Measurements from ENCODE around the gene IGSF9. TPM values are rescaled to one million over a fixed set of nuclear protein-coding genes. Genes with fewer than 3 reads are reported as not detected.

The IGSF9 gene
- total and polyA plus RNA-seq, 2 of the 4 experiments (the other 2 are of a cell fraction), result 0.05 TPM; not detected in 1

DNA sequence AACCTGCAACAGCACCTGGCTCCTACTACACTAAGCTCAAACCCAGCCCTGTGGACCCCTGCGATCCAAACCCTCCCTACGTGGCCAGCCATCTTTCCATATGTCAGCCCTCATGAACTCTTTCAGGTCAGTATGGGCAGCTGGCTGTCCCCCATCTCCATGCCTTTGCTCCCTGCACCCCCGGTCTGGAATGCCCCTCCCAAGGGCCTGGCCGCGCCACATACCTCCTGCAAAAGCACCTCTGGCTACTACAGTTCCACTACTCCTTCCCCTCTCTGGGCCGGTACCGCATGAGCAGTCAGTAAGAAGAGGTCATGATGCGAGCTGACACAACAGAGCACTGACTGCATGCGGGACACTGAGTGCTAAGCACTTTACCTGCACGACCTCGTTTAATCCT, 10.1 kb downstream of the IGSF9 start:
- CTCF ChIA-PET, result interaction anchor here (0.6 to 6.4 kb wide), 3 partner anchors 71 to 119 kb away, joined by 4 to 48 read pairs (median 15); no protein-coding TSS in a partner anchor
- no TSS peak for BruUV-seq (replicated peaks)
- in situ Hi-C loops (cut with MboI; ENCODE audit: low sequenced_read_pairs), result loop anchor here (5.0 to 10.0 kb wide), 2 partner anchors 72 to 439 kb away; no protein-coding TSS in a partner anchor

More for the DNA sequence above, 10.1 kb downstream of the IGSF9 start:
- no peak overlapping the region for H2BK20ac ChIP-seq (ENCODE audit: low read depth, low read length)
- no peak overlapping the region for H2BK120ac ChIP-seq (ENCODE audit: low read depth, low read length)
- no peak overlapping the region for H3K4me2 ChIP-seq (ENCODE audit: low read depth, low read length)
- WGBS, 2 experiments (ENCODE audit: extremely low coverage in 2 of 2, insufficient read length in 1 of 2), result 100% methylated on average over 1 of the region's 11 CpGs; no CpG with 5 or more reads in 1 of the 2 experiments
- no peaks in the 10 kb centered on the region for H3K9me3 ChIP-seq (ENCODE audit: control insufficient read depth, insufficient read depth, low read length)
- no peaks in the 10 kb centered on the region for H3K4me1 ChIP-seq (ENCODE audit: control insufficient read depth, insufficient read depth, low read length)
- POLR2A ChIA-PET (ENCODE audit: unreplicated experiment), result no interaction called here
- H3K18ac ChIP-seq (ENCODE audit: low read depth, low read length), result no peak overlapping the region
- dilution Hi-C loops (cut with HindIII; ENCODE audit: low sequenced_read_pairs, unreplicated experiment) (no loop called here), intact Hi-C loops (cut with micrococcal nuclease) (no loop called here)
- H3K27me3 ChIP-seq (ENCODE audit: control insufficient read depth, insufficient read depth, low read length), result peaks cover 27% of the 10 kb centered on the region
- H3K27ac ChIP-seq (ENCODE audit: insufficient read depth, low read length), result no peak overlapping the region
- H2AFZ ChIP-seq (replicated peaks; ENCODE audit: low read length, poor library complexity), result no peak overlapping the region
- H2AK9ac ChIP-seq (replicated peaks; ENCODE audit: low read depth, low read length, poor library complexity), result no peak overlapping the region
- H4K8ac ChIP-seq (ENCODE audit: low read depth in 2 of 2, low read length in 2 of 2), result no peak overlapping the region
- H2BK5ac ChIP-seq (ENCODE audit: low read depth, low read length, poor library complexity, severe bottlenecking), result no peak overlapping the region
- DNase-seq (no peak), ATAC-seq (ENCODE audit: low read depth) (no peak)
- no peak overlapping the region for H3K4me3 ChIP-seq (ENCODE audit: insufficient read depth, low read depth, low read length)
- H3K9me1 ChIP-seq (ENCODE audit: insufficient read depth, low read length), result no peaks in the 10 kb centered on the region
- no peak overlapping the region for H4K91ac ChIP-seq (ENCODE audit: insufficient read depth, low read depth, low read length)
- no peak overlapping the region for H3K14ac ChIP-seq (replicated peaks; ENCODE audit: low read depth, low read length)
- H3K56ac ChIP-seq (ENCODE audit: extremely low read depth, insufficient read depth, low read length), result no peak overlapping the region
- no peak overlapping the region for H2AK5ac ChIP-seq (ENCODE audit: low read depth, low read length)
- no peak for TF ChIP-seq FOS (IDR thresholded peaks at IDR 0.05; ENCODE audit: low read depth, low read length)
- TF ChIP-seq MXI1 (IDR thresholded peaks at IDR 0.05; ENCODE audit: borderline replicate concordance, low read depth, low read length), result no peak
- no peak for TF ChIP-seq CHD1 (IDR thresholded peaks at IDR 0.05; ENCODE audit: low read depth, low read length)
- TF ChIP-seq POLR2A (IDR thresholded peaks at IDR 0.05; ENCODE audit: low read depth, low read length), result no peak
- no peak for TF ChIP-seq RFX5 (IDR thresholded peaks at IDR 0.05; ENCODE audit: low read depth, low read length)
- TF ChIP-seq RAD21 (IDR thresholded peaks at IDR 0.05; ENCODE audit: low read length), result no peak
- TF ChIP-seq, protein P1, sequence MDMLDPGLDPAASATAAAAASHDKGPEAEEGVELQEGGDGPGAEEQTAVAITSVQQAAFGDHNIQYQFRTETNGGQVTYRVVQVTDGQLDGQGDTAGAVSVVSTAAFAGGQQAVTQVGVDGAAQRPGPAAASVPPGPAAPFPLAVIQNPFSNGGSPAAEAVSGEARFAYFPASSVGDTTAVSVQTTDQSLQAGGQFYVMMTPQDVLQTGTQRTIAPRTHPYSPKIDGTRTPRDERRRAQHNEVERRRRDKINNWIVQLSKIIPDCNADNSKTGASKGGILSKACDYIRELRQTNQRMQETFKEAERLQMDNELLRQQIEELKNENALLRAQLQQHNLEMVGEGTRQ (IDR thresholded peaks at IDR 0.05; ENCODE audit: low read depth, low read length), result no peak
- no peak for TF ChIP-seq BHLHE40 (IDR thresholded peaks at IDR 0.05; ENCODE audit: low read depth, low read length)
- TF ChIP-seq RCOR1 (IDR thresholded peaks at IDR 0.05; ENCODE audit: insufficient replicate concordance, low read length), result no peak
- TF ChIP-seq MAFK (IDR thresholded peaks at IDR 0.05; ENCODE audit: low read depth, low read length), result no peak
- TF ChIP-seq, protein P2, sequence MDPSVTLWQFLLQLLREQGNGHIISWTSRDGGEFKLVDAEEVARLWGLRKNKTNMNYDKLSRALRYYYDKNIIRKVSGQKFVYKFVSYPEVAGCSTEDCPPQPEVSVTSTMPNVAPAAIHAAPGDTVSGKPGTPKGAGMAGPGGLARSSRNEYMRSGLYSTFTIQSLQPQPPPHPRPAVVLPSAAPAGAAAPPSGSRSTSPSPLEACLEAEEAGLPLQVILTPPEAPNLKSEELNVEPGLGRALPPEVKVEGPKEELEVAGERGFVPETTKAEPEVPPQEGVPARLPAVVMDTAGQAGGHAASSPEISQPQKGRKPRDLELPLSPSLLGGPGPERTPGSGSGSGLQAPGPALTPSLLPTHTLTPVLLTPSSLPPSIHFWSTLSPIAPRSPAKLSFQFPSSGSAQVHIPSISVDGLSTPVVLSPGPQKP (IDR thresholded peaks at IDR 0.05; ENCODE audit: borderline replicate concordance, low read depth, low read length), result no peak
- no peak overlapping the region for H4K5ac ChIP-seq (ENCODE audit: low read depth, low read length)
- H2BK15ac ChIP-seq (ENCODE audit: low read depth, low read length), result no peak overlapping the region
- no peaks in the 10 kb centered on the region for H3K36me3 ChIP-seq (ENCODE audit: control insufficient read depth, insufficient read depth, low read length)
- no peaks in the 10 kb centered on the region for H3K79me1 ChIP-seq (ENCODE audit: low read depth in 1 of 2, low read length in 2 of 2)
- no peak overlapping the region for H3K23ac ChIP-seq (ENCODE audit: low read depth, low read length)
- no peak overlapping the region for H3K9ac ChIP-seq (ENCODE audit: low read depth, low read length)
- H3K4ac ChIP-seq (ENCODE audit: low read depth, low read length), result no peak overlapping the region
- no peaks in the 10 kb centered on the region for H4K20me1 ChIP-seq (ENCODE audit: insufficient read depth, low read length)

Data from IMR-90 (cell line).